Measurements from ENCODE around the gene PHYKPL.

PHYKPL gene

GRCh38 chr5:178221853-178222252, 10.7 kb downstream of the PHYKPL start:
- no peak for DNase-seq

DNA sequence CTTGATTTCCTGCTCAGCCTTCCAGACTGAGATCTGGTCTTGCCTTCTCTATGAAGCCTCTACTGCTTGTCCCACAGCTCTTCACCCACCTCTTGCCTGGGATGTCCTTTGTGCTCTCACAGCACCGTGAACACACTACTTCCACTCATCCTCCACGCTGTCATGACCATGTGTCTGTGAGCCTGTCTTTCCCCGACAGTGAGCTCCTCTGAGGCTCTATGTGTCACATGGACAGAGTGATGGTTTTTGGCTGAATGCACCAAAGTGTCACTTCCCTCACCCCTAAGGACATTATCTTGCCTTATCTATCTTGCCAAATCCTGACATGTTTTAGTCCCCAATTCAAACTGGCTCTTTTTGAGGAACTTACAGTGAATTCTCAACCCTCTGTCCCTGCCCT, 11.3 kb downstream of the PHYKPL start:
- no peak for DNase-seq

DNA sequence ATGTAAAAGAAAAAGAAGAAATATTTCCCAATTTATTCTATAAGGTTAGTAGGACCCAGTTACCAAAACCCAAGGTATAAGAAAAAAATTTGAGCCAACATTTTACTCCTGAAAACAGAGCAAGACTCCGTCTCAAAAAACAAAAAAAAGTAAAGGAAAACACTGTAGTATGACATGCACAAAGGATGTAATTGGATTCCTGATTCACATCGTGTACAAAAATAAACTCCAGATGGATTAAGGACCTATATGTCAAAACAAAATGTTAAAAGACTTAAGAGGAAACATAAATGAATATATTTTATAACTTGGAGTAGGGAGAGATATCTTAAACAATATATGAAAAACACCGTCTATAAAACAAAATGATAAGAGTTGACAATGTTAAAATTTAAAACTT, 13.8 kb downstream of the PHYKPL start:
- no peak for DNase-seq

- DNase-seq = no peak
Observed at GRCh38 chr5:178218237-178218776, 14.3 kb downstream of the PHYKPL start.

- no peak for DNase-seq
Observed at GRCh38 chr5:178216779-178217178, 15.8 kb downstream of the PHYKPL start.

- no peak for DNase-seq
Observed at GRCh38 chr5:178216088-178216534, 16.5 kb downstream of the PHYKPL start.

GRCh38 chr5:178215280-178216002, 17.2 kb downstream of the PHYKPL start:
- DNase-seq = no peak

- no peak for DNase-seq
Observed at GRCh38 chr5:178214160-178214803, 18.3 kb downstream of the PHYKPL start.

- DNase-seq = no peak
Observed at GRCh38 chr5:178213748-178214151, 18.9 kb downstream of the PHYKPL start.

GRCh38 chr5:178213003-178213461, 19.6 kb downstream of the PHYKPL start:
- no peak for DNase-seq

DNA sequence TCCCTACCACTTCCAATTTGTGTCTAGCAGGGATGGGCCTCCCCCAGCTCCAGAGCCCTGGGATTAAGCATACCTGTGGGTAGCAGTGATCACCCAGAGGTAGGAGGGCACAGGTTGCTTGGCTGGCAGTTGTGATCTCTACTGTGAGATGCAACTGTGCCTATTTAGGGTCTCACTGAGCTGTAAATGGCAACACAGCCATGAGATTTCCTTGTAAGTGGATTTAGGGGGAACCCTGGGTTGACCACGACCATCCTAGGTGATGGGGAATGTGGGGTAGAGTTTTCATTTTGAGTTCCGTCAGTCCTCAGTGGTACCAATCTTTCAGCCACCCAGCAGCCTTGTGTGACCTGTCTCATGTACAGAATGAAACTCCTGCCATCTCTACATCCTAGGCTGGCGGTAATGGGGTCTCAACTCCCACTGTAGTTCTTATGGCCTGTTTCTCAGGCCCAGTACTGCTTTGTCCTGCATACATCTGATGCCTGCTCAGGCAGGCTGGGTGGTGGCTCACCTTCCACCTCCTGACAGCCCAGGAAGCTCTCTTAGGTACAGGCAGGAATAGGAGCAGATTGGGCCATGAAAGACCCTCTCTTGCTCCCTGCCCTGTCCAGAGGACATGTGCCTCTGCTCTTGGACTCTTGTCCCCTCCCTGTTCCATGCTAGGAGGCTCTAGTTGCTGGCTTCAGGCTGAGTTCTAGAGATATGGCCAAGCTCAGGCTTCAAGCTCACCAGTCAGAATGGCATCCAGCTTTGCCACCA, 20.2 kb downstream of the PHYKPL start:
- no peak for DNase-seq

DNA sequence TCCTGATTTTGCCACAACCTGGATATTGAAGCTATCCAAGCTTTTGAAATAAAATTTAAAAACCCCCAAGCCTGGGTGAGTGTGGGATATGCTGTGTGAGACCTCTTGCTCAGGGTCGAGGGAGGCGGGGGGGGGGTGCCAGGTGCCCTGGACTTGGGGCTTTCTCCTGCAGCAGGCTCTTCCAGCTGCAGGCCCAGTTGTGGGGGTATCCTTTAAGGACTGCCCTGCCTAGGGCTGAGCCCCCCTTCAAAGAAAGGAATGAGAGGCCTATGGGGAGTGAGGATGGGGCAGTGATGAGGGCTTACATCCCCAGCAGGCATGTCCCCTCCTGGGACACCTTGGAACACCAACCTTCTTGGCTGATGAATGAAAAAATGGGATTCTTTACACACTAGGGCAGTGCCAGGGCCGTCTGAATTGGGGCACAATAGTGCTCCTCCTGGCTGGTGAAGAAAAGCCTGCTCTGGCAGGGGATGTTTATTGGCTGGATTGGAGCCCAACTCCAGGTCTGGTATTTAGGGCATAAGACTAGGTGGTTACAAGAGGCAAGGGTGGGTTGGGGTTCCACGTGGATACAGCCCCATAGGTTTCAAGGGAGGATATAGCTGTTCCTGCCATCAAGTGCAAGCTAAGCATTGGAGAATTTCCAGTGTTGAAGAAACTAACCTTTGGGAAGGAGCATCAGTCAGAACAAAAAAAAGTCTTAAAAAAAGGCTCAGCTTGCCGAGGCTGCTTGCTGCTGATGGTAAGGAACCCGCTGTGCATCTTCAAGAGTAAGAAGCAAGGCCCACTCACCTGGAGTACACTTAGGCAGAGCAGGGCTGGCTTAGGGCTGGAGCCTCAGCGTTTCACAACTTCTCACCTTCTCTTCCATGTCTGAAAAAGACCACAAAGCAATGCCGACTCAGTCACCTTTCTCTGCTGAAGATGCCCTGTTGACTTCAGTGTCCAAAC, 21.2 kb downstream of the PHYKPL start:
- DNase-seq = no peak

DNA sequence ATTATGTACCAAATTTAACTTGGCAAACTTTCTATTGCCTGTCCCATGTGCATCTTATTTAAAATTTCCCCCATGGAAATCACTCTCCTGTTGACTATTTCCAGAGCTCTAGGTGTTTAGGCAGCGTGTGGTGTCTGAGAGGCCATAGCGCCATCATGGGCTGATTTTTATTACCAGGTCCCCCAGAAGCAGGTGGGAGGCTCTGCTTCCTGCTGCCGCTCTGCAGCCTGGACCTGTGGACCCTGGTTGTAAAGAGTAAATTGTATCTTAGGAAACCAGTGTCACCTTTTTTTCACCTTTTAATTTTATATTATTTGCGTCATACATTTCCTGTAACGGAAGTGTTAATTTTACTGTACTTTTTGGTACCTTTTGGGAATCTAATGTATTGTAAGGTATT, 21.9 kb downstream of the PHYKPL start:
- no peak for DNase-seq

- DNase-seq = no peak
Observed at GRCh38 chr5:178210073-178210535, 22.5 kb downstream of the PHYKPL start.

- DNase-seq = no peak
Observed at GRCh38 chr5:178209334-178210072, 23.1 kb downstream of the PHYKPL start.

- DNase-seq = no peak
Observed at GRCh38 chr5:178208540-178209227, 23.9 kb downstream of the PHYKPL start.

- DNase-seq = no peak
Observed at GRCh38 chr5:178207917-178208280, 24.7 kb downstream of the PHYKPL start.

DNA sequence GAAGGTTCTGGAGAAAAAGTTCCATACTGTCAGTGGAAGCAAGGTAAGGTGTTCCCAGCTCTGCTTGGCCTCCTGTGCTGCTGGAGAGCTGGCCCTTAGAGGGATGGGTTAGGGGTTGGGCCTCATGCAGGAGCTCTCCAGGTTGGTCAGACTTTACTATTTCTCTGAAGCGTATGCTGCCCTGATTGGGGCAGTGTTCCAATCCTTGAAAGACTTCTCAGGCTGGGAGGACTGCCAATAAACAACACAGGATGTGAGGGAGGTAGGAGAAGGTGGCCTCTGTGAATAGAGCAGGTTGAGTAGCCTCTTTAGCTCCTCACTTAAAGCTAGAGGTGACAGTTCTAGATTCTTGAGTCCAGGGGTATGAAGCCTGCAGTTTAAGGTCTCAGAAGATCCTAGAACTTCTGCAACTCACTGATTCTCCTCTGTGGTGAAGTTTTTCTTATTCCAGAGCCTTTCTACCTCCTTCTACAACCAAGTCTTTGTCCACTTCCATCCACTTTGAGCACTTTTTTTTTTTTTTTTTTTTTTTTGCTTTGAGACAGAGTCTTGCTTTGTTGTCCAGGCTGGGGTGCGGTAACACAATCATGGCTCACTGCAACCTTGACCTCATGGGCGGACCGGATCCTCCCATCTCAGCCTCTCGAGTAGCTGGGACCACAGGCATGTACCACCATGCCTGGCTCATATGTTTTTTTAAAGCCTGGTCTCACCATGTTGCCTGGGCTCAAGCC, 25.3 kb downstream of the PHYKPL start:
- no peak for DNase-seq

- no peak for DNase-seq
Observed at GRCh38 chr5:178206166-178207101, 26.2 kb downstream of the PHYKPL start.
